Measurements from ENCODE around the gene GTF3C2. TPM values are rescaled to one million over a fixed set of nuclear protein-coding genes. Genes with fewer than 3 reads are reported as not detected.

Gene GTF3C2
- total and polyA plus RNA-seq, 2 of the 4 experiments (the other 2 are of a cell fraction): 25.5 to 36.9 TPM

- TF ChIP-seq, protein P1, sequence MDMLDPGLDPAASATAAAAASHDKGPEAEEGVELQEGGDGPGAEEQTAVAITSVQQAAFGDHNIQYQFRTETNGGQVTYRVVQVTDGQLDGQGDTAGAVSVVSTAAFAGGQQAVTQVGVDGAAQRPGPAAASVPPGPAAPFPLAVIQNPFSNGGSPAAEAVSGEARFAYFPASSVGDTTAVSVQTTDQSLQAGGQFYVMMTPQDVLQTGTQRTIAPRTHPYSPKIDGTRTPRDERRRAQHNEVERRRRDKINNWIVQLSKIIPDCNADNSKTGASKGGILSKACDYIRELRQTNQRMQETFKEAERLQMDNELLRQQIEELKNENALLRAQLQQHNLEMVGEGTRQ (IDR thresholded peaks at IDR 0.05; ENCODE audit: low read depth, low read length): peak; percentile 97
- TF ChIP-seq RCOR1 (IDR thresholded peaks at IDR 0.05; ENCODE audit: insufficient replicate concordance, low read length): no peak
Measured at GRCh38 chr2:27322766-27323595, 33.6 kb downstream of the GTF3C2 start, which contains the start of gene MPV17 (continued).

DNA sequence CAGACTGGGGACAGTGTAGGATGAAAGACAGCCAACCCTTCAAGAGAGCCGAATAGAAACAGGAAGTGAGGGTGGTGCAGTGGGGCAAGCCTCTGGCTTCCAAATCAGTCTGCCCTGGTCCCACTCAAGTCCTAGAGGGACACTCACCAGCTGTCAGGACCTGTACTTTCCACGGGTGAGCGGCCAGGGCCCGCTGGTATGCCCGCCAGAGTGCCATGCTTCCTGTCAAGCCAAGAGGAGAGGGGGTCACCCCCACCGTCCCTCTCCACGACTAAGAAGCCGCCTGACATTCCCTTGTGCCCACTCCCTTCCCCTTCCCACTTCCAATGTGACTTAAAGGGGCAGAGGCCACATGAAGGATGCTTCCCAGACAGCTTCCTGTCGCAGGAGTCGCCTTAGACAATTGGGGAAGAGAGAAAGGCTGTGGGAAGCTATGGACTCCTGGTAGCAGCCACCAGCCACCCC, 34.2 kb downstream of the GTF3C2 start:
- intact Hi-C loops (cut with micrococcal nuclease) (loop anchor here (5.0 kb wide), 1 partner anchor 35 kb away; the partner anchor contains the start of gene GTF3C2), dilution Hi-C loops (cut with HindIII; ENCODE audit: low sequenced_read_pairs, unreplicated experiment) (no loop called here), in situ Hi-C loops (cut with MboI; ENCODE audit: low sequenced_read_pairs) (no loop called here)
- Histone ChIP-seq H3K27me3 (ENCODE audit: control insufficient read depth, insufficient read depth, low read length) (no peaks in the 10 kb centered on the region), H3K36me3 (ENCODE audit: control insufficient read depth, insufficient read depth, low read length) (peaks cover 10% of the 10 kb centered on the region), H3K18ac (ENCODE audit: low read depth, low read length) (peak overlapping the region; percentile 12; the same call in 1 of the 2 replicates), H2BK120ac (ENCODE audit: low read depth, low read length) (peak overlapping the region; percentile 7), H4K8ac (ENCODE audit: low read depth in 2 of 2, low read length in 2 of 2) (peak overlapping the region; percentile 82 to 93), H3K9me3 (ENCODE audit: control insufficient read depth, insufficient read depth, low read length) (no peaks in the 10 kb centered on the region), H2BK15ac (ENCODE audit: low read depth, low read length) (peak overlapping the region; percentile 57; the same call in 2 of the 3 replicates), H3K27ac (ENCODE audit: insufficient read depth, low read length) (peak overlapping the region; percentile 72), H2BK20ac (ENCODE audit: low read depth, low read length) (peak overlapping the region; percentile 56; the same call in 1 of the 2 replicates), H2AK5ac (ENCODE audit: low read depth, low read length) (peak overlapping the region; percentile 95), H4K5ac (ENCODE audit: low read depth, low read length) (peak overlapping the region; percentile 50), H2AFZ (replicated peaks; ENCODE audit: low read length, poor library complexity) (peak overlapping the region; percentile 92), H3K4ac (ENCODE audit: low read depth, low read length) (peak overlapping the region; percentile 72), H3K4me3 (ENCODE audit: insufficient read depth, low read depth, low read length) (peak overlapping the region; percentile 63), H2AK9ac (replicated peaks; ENCODE audit: low read depth, low read length, poor library complexity) (peak overlapping the region; percentile 98), H4K20me1 (ENCODE audit: insufficient read depth, low read length) (no peaks in the 10 kb centered on the region), H3K14ac (replicated peaks; ENCODE audit: low read depth, low read length) (peak overlapping the region; percentile 97), H4K91ac (ENCODE audit: insufficient read depth, low read depth, low read length) (peak overlapping the region; percentile 89), H3K23ac (ENCODE audit: low read depth, low read length) (peak overlapping the region; percentile 13), H3K9ac (ENCODE audit: low read depth, low read length) (peak overlapping the region; percentile 70), H3K4me1 (ENCODE audit: control insufficient read depth, insufficient read depth, low read length) (peaks cover 7% of the 10 kb centered on the region), H3K4me2 (ENCODE audit: low read depth, low read length) (peak overlapping the region; percentile 84), H2BK5ac (ENCODE audit: low read depth, low read length, poor library complexity, severe bottlenecking) (peak overlapping the region; percentile 27), H3K9me1 (ENCODE audit: insufficient read depth, low read length) (peaks cover 12% of the 10 kb centered on the region; the same call in 1 of the 2 replicates), H3K79me1 (ENCODE audit: low read depth in 1 of 2, low read length in 2 of 2) (peaks cover 25 to 46% of the 10 kb centered on the region in 2 experiments; a peak in 3 of 4 replicates), H3K56ac (ENCODE audit: extremely low read depth, insufficient read depth, low read length) (peak overlapping the region; percentile 34)
- TF ChIP-seq MXI1 (IDR thresholded peaks at IDR 0.05; ENCODE audit: borderline replicate concordance, low read depth, low read length): peak; percentile 57; the same call in 1 of the 2 replicates
- TF ChIP-seq MAZ (IDR thresholded peaks at IDR 0.05; ENCODE audit: borderline replicate concordance, low read depth, low read length): no peak
- no peak for TF ChIP-seq RAD21 (IDR thresholded peaks at IDR 0.05; ENCODE audit: low read length)
- TF ChIP-seq, protein P1 (IDR thresholded peaks at IDR 0.05; ENCODE audit: low read depth, low read length): no peak
- TF ChIP-seq CHD1 (IDR thresholded peaks at IDR 0.05; ENCODE audit: low read depth, low read length): no peak
- TF ChIP-seq, protein P2, sequence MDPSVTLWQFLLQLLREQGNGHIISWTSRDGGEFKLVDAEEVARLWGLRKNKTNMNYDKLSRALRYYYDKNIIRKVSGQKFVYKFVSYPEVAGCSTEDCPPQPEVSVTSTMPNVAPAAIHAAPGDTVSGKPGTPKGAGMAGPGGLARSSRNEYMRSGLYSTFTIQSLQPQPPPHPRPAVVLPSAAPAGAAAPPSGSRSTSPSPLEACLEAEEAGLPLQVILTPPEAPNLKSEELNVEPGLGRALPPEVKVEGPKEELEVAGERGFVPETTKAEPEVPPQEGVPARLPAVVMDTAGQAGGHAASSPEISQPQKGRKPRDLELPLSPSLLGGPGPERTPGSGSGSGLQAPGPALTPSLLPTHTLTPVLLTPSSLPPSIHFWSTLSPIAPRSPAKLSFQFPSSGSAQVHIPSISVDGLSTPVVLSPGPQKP (IDR thresholded peaks at IDR 0.05; ENCODE audit: borderline replicate concordance, low read depth, low read length): no peak
- TF ChIP-seq RCOR1 (IDR thresholded peaks at IDR 0.05; ENCODE audit: insufficient replicate concordance, low read length): no peak
- ChIA-PET CTCF (no interaction called here), POLR2A (ENCODE audit: unreplicated experiment) (no interaction called here)
- ATAC-seq (ENCODE audit: low read depth) (peak; percentile 2), DNase-seq (peak; percentile 8)
- no TSS peak for BruUV-seq (replicated peaks)
- 27% methylated on average over 3 of the region's 10 CpGs; no CpG with 5 or more reads in 1 of the 2 experiments for WGBS, 2 experiments (ENCODE audit: extremely low coverage in 2 of 2, insufficient read length in 1 of 2)

All from IMR-90 (cell line).